HTERT RPE-1 (cell line): ENCODE data around the gene ISL2.

ENCODE experiments used
- in situ Hi-C: fragments of 300-500 bp; cut with MboI; formaldehyde crosslinking; loops from 4 replicates; pipeline ENCODE4 v1.14.3; 2020; ENCODE audit warnings: low sequenced_read_pairs

Gene ISL2

GRCh38 chr15:76327191-76328105, 9.1 kb upstream of the ISL2 start:
- in situ Hi-C loops: no loop called here

GRCh38 chr15:76328106-76328696, 8.4 kb upstream of the ISL2 start:
- in situ Hi-C loops: no loop called here

- in situ Hi-C loops: no loop called here
Measured at GRCh38 chr15:76328958-76329357, 7.6 kb upstream of the ISL2 start.

GRCh38 chr15:76330080-76330680, 6.4 kb upstream of the ISL2 start:
- in situ Hi-C loops: no loop called here

GRCh38 chr15:76332796-76333195, 3.8 kb upstream of the ISL2 start:
- in situ Hi-C loops: no loop called here

- in situ Hi-C loops: no loop called here
Measured at GRCh38 chr15:76333309-76333708, 3.3 kb upstream of the ISL2 start.

- in situ Hi-C loops: no loop called here
Measured at GRCh38 chr15:76333720-76334437, 2.7 kb upstream of the ISL2 start.

GRCh38 chr15:76334438-76335306, 1.9 kb upstream of the ISL2 start:
- in situ Hi-C loops: no loop called here

GRCh38 chr15:76335307-76336253, 993 bp upstream of the ISL2 start:
- in situ Hi-C loops: no loop called here

GRCh38 chr15:76337059-76337695, 604 bp downstream of the ISL2 start:
- in situ Hi-C loops: no loop called here

- in situ Hi-C loops: no loop called here
Measured at GRCh38 chr15:76337696-76338485, 1.3 kb downstream of the ISL2 start.

- in situ Hi-C loops: no loop called here
Measured at GRCh38 chr15:76338486-76339304, 2.1 kb downstream of the ISL2 start.

GRCh38 chr15:76339305-76340197, 3.0 kb downstream of the ISL2 start:
- in situ Hi-C loops: no loop called here

GRCh38 chr15:76340198-76340802, 3.7 kb downstream of the ISL2 start:
- in situ Hi-C loops: no loop called here

GRCh38 chr15:76340803-76341365, 4.3 kb downstream of the ISL2 start:
- in situ Hi-C loops: no loop called here
